Suprapubic skin (tissue), 4 donors: ENCODE results near the gene PIK3R1. TPM values are rescaled to one million over a fixed set of nuclear protein-coding genes. Genes with fewer than 3 reads are reported as not detected.
"Not testable (repeated sequence)": the region's sequence is repeated elsewhere in the genome, so short reads cannot be mapped to it uniquely, and the experiment has no call there.

Experiments
- DNase-seq, 2 donors: peaks; one replicate each; pipeline ENCODE4 v3.0.0-alpha.2; 2019; ENCODE audit warnings: low spot score in 2 of 2
- H3K27ac ChIP-seq: fragments of 200-600 bp; sonication (generic); one replicate; pipeline ENCODE4 v1.5.1; 2019
- H3K27me3 ChIP-seq: fragments of 200-600 bp; sonication (generic); one replicate; pipeline ENCODE4 v1.5.1; 2019
- H3K36me3 ChIP-seq: fragments of 200-600 bp; sonication (generic); one replicate; pipeline ENCODE4 v1.5.1; 2019
- H3K4me1 ChIP-seq: fragments of 200-600 bp; sonication (generic); one replicate; pipeline ENCODE4 v1.5.1; 2019
- H3K4me3 ChIP-seq: fragments of 200-600 bp; sonication (generic); one replicate; pipeline ENCODE4 v1.5.1; 2019; ENCODE audit warnings: mild to moderate bottlenecking
- H3K9me3 ChIP-seq: fragments of 200-600 bp; sonication (generic); one replicate; pipeline ENCODE4 v1.5.1; 2019
- EP300 ChIP-seq: sonication (generic); formaldehyde crosslinking; IDR thresholded peaks from one replicate; pipeline ENCODE4 v1.6.1; 2017; ENCODE audit warnings: antibody characterized with exemption
- POLR2A ChIP-seq, 2 donors: fragments of 450-650 bp; IDR thresholded peaks; one replicate each; pipeline ENCODE4 v1.6.1; 2017; ENCODE audit warnings: antibody characterized with exemption in 2 of 2, mild to moderate bottlenecking in 2 of 2, moderate library complexity in 2 of 2
- POLR2AphosphoS5 ChIP-seq, 3 donors: sonication (generic); formaldehyde crosslinking; IDR thresholded peaks; one replicate each; pipeline ENCODE4 v1.6.1; 2017; ENCODE audit warnings: antibody characterized with exemption in 3 of 3
- WGBS: methylation state at CpG from one replicate; pipeline ENCODE4 v1.1.5; 2018; 5-methylcytosine and 5-hydroxymethylcytosine counted together
- total RNA-seq, 4 donors: library from RNA; depleted of rRNA; stranded (reverse); fragments of >200 nt; gene quantifications; one replicate each; pipeline ENCODE4 v1.1.0, GENCODE V29; 2016
- TF ChIP-seq, protein P1 (sequence below), 2 donors: fragments of 200-600 bp in 1 of 2; fragments of 450-650 bp in 1 of 2; sonication (generic) in 1 of 2; IDR thresholded peaks; one replicate each; pipeline ENCODE4 v1.5.1; 2016 to 2019; ENCODE audit warnings: antibody characterized with exemption in 2 of 2, mild to moderate bottlenecking in 1 of 2, moderate library complexity in 1 of 2

The PIK3R1 gene
- total RNA-seq, 4 donors from 2014 or later = 96.5 to 257 (median 181) TPM

DNA sequence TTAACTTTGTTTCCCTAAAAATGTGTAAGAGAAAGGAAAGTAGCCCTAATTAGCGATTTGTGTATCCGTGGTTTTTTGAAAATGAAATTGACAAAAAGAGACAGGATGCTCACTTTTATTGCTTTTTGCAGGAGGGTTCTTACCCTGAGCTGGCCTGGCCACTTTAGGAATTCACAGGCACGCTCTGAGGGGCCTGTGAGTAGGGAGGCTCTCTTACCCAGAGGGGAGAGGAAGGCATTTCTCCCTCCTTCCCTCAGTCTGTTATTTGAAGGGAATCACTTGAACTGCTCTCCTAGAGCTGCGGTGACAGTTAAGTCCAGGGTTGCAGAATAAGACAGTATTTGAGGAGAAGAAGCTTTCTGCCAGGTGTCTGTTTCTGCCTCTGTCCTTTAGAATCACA, 16.7 kb downstream of the PIK3R1 start:
- 58% methylated on average over 4 of the region's 4 CpGs for WGBS
- no peak overlapping the region for H3K27ac ChIP-seq
- H3K36me3 ChIP-seq = peaks cover 28% of the 10 kb centered on the region
- TF ChIP-seq, protein P1, sequence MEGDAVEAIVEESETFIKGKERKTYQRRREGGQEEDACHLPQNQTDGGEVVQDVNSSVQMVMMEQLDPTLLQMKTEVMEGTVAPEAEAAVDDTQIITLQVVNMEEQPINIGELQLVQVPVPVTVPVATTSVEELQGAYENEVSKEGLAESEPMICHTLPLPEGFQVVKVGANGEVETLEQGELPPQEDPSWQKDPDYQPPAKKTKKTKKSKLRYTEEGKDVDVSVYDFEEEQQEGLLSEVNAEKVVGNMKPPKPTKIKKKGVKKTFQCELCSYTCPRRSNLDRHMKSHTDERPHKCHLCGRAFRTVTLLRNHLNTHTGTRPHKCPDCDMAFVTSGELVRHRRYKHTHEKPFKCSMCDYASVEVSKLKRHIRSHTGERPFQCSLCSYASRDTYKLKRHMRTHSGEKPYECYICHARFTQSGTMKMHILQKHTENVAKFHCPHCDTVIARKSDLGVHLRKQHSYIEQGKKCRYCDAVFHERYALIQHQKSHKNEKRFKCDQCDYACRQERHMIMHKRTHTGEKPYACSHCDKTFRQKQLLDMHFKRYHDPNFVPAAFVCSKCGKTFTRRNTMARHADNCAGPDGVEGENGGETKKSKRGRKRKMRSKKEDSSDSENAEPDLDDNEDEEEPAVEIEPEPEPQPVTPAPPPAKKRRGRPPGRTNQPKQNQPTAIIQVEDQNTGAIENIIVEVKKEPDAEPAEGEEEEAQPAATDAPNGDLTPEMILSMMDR (IDR thresholded peaks at IDR 0.05) = no peak
- H3K9me3 ChIP-seq = no peaks in the 10 kb centered on the region
- no peaks in the 10 kb centered on the region for H3K27me3 ChIP-seq
- no peak overlapping the region for H3K4me3 ChIP-seq
- H3K4me1 ChIP-seq = peaks cover 50% of the 10 kb centered on the region
- DNase-seq = no peak

DNA sequence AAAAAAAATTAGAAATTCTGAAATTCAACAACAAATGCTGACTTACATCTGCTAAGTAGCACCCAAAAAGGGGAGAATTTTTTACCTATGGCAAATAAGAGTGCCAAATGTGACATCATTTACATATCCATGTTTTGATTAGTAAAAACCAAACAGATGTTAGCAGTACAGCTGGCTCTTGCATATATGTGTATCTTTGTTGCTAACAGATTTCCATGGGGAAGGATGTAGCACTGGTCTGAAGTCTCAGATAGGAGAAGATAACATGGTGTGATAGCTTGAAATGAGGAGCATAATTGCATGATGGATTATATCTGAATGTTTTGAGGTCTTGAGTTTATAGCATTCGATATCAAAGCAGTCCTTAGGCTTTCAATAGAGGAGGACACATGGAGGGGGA, 17.5 kb downstream of the PIK3R1 start:
- no peak for DNase-seq
- Histone ChIP-seq H3K9me3 (no peaks in the 10 kb centered on the region), H3K36me3 (peaks cover 21% of the 10 kb centered on the region), H3K27me3 (no peaks in the 10 kb centered on the region), H3K4me3 (no peak overlapping the region), H3K4me1 (peaks cover 58% of the 10 kb centered on the region), H3K27ac (no peak overlapping the region)
- TF ChIP-seq POLR2AphosphoS5 (IDR thresholded peaks at IDR 0.05) (no peak), EP300 (no peak), POLR2A (IDR thresholded peaks at IDR 0.05) (no peak)
- TF ChIP-seq, protein P1 (IDR thresholded peaks at IDR 0.05) = no peak
- 50% methylated on average over 1 of the region's 1 CpG for WGBS

DNA sequence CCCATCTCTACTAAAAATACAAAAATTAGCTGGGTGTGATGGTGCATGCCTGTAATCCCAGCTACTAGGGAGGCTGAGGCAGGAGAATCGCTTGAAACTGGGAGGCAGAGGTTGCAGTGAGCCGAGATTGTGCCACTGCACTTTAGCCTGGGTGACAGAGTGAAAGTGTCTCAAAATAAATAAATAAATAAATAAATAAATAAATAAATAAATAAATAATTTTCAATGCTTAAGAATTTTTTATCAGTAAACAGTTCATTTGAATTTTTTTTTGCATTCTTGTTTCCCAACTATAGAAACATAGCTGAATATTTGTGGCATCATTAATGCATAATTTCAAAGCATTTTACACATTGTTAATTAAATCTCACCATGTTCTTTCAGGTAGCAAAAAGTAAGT, 19.7 kb downstream of the PIK3R1 start:
- 94% methylated on average over 2 of the region's 2 CpGs for WGBS
- H3K4me1 ChIP-seq = peaks cover 62% of the 10 kb centered on the region

DNA sequence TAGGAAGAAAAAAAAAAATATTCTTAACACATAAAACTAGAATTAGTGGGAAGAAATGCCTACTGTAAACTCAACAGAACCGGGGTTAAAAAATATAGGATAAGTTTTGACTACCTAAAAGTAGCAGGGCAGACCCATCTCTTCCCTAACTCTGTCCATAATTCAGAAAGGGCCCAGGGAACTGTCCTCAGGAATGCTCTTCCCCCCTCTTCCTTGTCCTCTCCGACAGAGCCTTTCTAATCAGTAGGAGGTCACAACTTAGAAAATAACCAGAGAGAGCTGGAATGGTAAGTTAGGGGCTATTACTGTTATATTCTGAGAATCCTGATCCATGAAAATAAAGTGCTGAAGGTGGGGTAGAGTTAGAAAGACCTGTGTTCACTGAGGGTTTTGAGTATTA, 22.2 kb downstream of the PIK3R1 start:
- DNase-seq = no peak
- peaks cover 6% of the 10 kb centered on the region for H3K36me3 ChIP-seq
- no peak overlapping the region for H3K4me3 ChIP-seq
- H3K4me1 ChIP-seq = peaks cover 61% of the 10 kb centered on the region
- H3K27me3 ChIP-seq = no peaks in the 10 kb centered on the region
- H3K27ac ChIP-seq = no peak overlapping the region
- no peaks in the 10 kb centered on the region for H3K9me3 ChIP-seq
- WGBS = 63% methylated on average over 2 of the region's 2 CpGs
- TF ChIP-seq POLR2A (IDR thresholded peaks at IDR 0.05) (no peak), EP300 (no peak), POLR2AphosphoS5 (IDR thresholded peaks at IDR 0.05) (no peak)
- TF ChIP-seq, protein P1 (IDR thresholded peaks at IDR 0.05) = no peak

More for the DNA sequence above, 19.7 kb downstream of the PIK3R1 start:
- H3K4me3 ChIP-seq, H3K9me3 ChIP-seq, H3K27me3 ChIP-seq, H3K27ac ChIP-seq, DNase-seq: not testable (repeated sequence)
- H3K36me3 ChIP-seq = peaks cover 16% of the 10 kb centered on the region

DNA sequence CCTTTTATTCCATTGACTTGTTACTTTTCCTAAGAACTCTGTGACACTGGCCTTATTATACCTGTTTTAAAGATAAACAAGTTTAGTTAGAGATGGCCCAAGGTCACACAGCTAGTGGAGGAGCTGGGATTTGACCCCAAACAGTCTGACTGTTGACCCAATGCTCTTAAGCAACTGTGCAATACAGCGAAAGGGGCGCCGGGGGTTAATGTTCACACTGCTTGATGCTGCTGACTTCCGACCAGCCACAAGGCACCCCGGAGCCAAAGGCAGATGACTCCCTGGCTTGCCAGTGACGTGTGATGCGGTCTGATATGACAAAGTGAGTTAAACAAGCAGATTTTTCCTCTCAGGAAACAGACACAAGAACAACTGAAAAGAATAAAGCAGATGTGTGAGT, 23.9 kb downstream of the PIK3R1 start:
- DNase-seq = peak; percentile 90 to 91
- peaks cover 63% of the 10 kb centered on the region for H3K4me1 ChIP-seq
- H3K9me3 ChIP-seq = no peaks in the 10 kb centered on the region
- WGBS = 12% methylated on average over 7 of the region's 7 CpGs
- TF ChIP-seq, protein P1 (IDR thresholded peaks at IDR 0.05) = no peak
- no peak for TF ChIP-seq EP300
- TF ChIP-seq POLR2AphosphoS5 (IDR thresholded peaks at IDR 0.05) = peak in 1 of 3 donors; percentile 59
- TF ChIP-seq POLR2A (IDR thresholded peaks at IDR 0.05) = no peak
- no peaks in the 10 kb centered on the region for H3K27me3 ChIP-seq
- H3K36me3 ChIP-seq = peaks cover 6% of the 10 kb centered on the region
- H3K27ac ChIP-seq = peak overlapping the region; percentile 32
- H3K4me3 ChIP-seq = no peak overlapping the region

DNA sequence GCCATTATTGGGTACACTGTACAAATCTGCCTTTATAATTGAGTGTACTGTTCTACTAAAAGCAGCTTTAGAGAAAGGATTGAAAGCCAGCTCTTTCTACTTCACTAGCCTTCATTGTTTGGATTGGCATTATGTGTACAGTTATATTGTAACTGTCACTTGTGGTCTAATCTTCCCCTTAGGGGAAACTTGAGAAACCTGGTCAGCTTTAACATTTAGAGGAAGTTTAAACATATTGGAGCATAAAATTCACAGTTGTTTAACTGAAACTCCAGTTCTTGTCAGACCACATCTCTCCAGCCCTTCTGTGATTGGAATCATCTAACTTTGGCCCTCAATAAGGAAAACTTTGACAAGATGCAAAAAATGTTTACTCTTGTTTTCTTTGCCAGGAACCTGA, 24.6 kb downstream of the PIK3R1 start:
- H3K4me3 ChIP-seq = no peak overlapping the region
- no peaks in the 10 kb centered on the region for H3K9me3 ChIP-seq
- H3K27ac ChIP-seq = peak overlapping the region; percentile 32
- H3K4me1 ChIP-seq = peaks cover 63% of the 10 kb centered on the region
- TF ChIP-seq EP300 (no peak), POLR2A (IDR thresholded peaks at IDR 0.05) (no peak), POLR2AphosphoS5 (IDR thresholded peaks at IDR 0.05) (no peak)
- TF ChIP-seq, protein P1 (IDR thresholded peaks at IDR 0.05) = no peak
- no peak for DNase-seq
- peaks cover 6% of the 10 kb centered on the region for H3K36me3 ChIP-seq
- no peaks in the 10 kb centered on the region for H3K27me3 ChIP-seq
